Neural cell (in vitro differentiated cells): Measurements from ENCODE around the gene ARL5B. TPM values are rescaled to one million over a fixed set of nuclear protein-coding genes. Genes with fewer than 3 reads are reported as not detected.

ENCODE experiments used
- H2AFZ ChIP-seq: fragments of 200-600, 300-800 bp; sonication (generic), shearing (Covaris generic); 2 replicates; pipeline ENCODE4 v1.6.0; 2014; ENCODE audit warnings: low read depth, mild to moderate bottlenecking, antibody characterized with exemption, low read length, moderate library complexity
- H3F3A ChIP-seq: fragments of 200-600 bp; shearing (Covaris generic); 2 replicates; pipeline ENCODE4 v1.6.1; 2016; ENCODE audit warnings: mild to moderate bottlenecking, moderate library complexity, mixed read lengths, antibody characterized with exemption, low read length; ENCODE audit not compliant: insufficient read depth, poor library complexity, severe bottlenecking
- H3K27ac ChIP-seq: fragments of 200-600, 300-800 bp; sonication (generic), shearing (Covaris generic); 2 replicates; pipeline ENCODE4 v1.5.1; 2014; ENCODE audit warnings: mild to moderate bottlenecking, low read length, moderate library complexity
- H3K27me3 ChIP-seq: fragments of 300-800, 200-600 bp; sonication (generic), shearing (Covaris generic); 2 replicates; pipeline ENCODE4 v1.6.0; 2014; ENCODE audit warnings: mild to moderate bottlenecking, low read depth, low read length, moderate library complexity; ENCODE audit not compliant: insufficient read depth
- H3K36me3 ChIP-seq: fragments of 300-800, 200-600 bp; sonication (generic), shearing (Covaris generic); 2 replicates; pipeline ENCODE4 v1.5.1; 2014; ENCODE audit warnings: mild to moderate bottlenecking, antibody characterized with exemption, low read length, moderate library complexity; ENCODE audit not compliant: insufficient read depth
- H3K4me2 ChIP-seq: fragments of 300-800, 200-600 bp; sonication (generic), shearing (Covaris generic); 2 replicates; pipeline ENCODE4 v1.6.0; 2014; ENCODE audit warnings: mild to moderate bottlenecking, low read length
- H3K4me3 ChIP-seq: fragments of 300-800, 200-600 bp; sonication (generic), shearing (Covaris generic); 2 replicates; pipeline ENCODE4 v1.5.1; 2014; ENCODE audit warnings: mild to moderate bottlenecking, low read length, moderate library complexity
- H3K79me2 ChIP-seq: fragments of 200-600 bp; shearing (Covaris generic); replicated peaks from 2 replicates; pipeline ENCODE4 v1.6.0; 2014; ENCODE audit warnings: mild to moderate bottlenecking, low read length, moderate library complexity; ENCODE audit not compliant: insufficient read depth
- H3K9ac ChIP-seq: fragments of 300-800, 200-600 bp; sonication (generic), shearing (Covaris generic); 2 replicates; pipeline ENCODE4 v1.6.1; 2016; ENCODE audit warnings: mild to moderate bottlenecking, low read length, mixed read lengths
- H3K9me2 ChIP-seq: fragments of 200-600 bp; shearing (Covaris generic); 2 replicates; pipeline ENCODE4 v1.6.1; 2016; ENCODE audit warnings: mild to moderate bottlenecking, low read length, mixed read lengths; ENCODE audit not compliant: insufficient read depth
- H3K9me3 ChIP-seq: fragments of 200-600, 300-800 bp; sonication (generic), shearing (Covaris generic); 2 replicates; pipeline ENCODE4 v1.6.1; 2016; ENCODE audit warnings: mild to moderate bottlenecking, mixed run types, low read length, moderate library complexity, mixed read lengths
- H4K20me1 ChIP-seq: fragments of 200-600 bp; shearing (Covaris generic); 2 replicates; pipeline ENCODE4 v1.6.1; 2016; ENCODE audit warnings: mild to moderate bottlenecking, mixed run types; ENCODE audit not compliant: insufficient read depth
- CTCF ChIP-seq: fragments of 450-650 bp; IDR thresholded peaks from 2 replicates; pipeline ENCODE4 v1.5.1; 2014; ENCODE audit warnings: antibody characterized with exemption, mild to moderate bottlenecking, moderate library complexity; ENCODE audit not compliant: poor library complexity, severe bottlenecking
- EP300 ChIP-seq: fragments of 450-650 bp; conservative IDR thresholded peaks from 2 replicates; pipeline ENCODE4 v1.6.1; 2014; ENCODE audit warnings: antibody characterized with exemption, mild to moderate bottlenecking, moderate library complexity; ENCODE audit not compliant: poor library complexity, severe bottlenecking
- EZH2 ChIP-seq: fragments of 200-600, 300-800 bp; shearing (Covaris generic), sonication (generic); IDR thresholded peaks from 2 replicates; pipeline ENCODE4 v1.6.1; 2014; ENCODE audit warnings: antibody characterized with exemption, low read length, borderline replicate concordance, mild to moderate bottlenecking; ENCODE audit not compliant: insufficient read depth, poor library complexity, severe bottlenecking
- MXI1 ChIP-seq: fragments of 450-650 bp; conservative IDR thresholded peaks from 2 replicates; pipeline ENCODE4 v1.6.1; 2014; ENCODE audit warnings: antibody characterized with exemption, mild to moderate bottlenecking; ENCODE audit not compliant: poor library complexity, severe bottlenecking
- POLR2AphosphoS5 ChIP-seq: IDR thresholded peaks from 2 replicates; pipeline ENCODE4 v1.6.1; 2012
- RAD21 ChIP-seq: fragments of 450-650 bp; conservative IDR thresholded peaks from 2 replicates; pipeline ENCODE4 v1.6.1; 2014; ENCODE audit warnings: antibody characterized with exemption, mild to moderate bottlenecking, moderate library complexity
- REST ChIP-seq: IDR thresholded peaks from 2 replicates; pipeline ENCODE4 v1.6.1; 2012; ENCODE audit warnings: borderline replicate concordance
- SMC3 ChIP-seq: fragments of 450-650 bp; conservative IDR thresholded peaks from 2 replicates; pipeline ENCODE4 v1.6.1; 2014; ENCODE audit warnings: antibody characterized with exemption, mild to moderate bottlenecking, moderate library complexity; ENCODE audit not compliant: poor library complexity
- TAF1 ChIP-seq: IDR thresholded peaks from 2 replicates; pipeline ENCODE4 v1.6.1; 2012; ENCODE audit warnings: low read depth
- polyA plus RNA-seq: library from polyadenylated mRNA; depleted of rRNA; stranded (reverse); fragments of >200 nt; gene quantifications from 2 replicates; pipeline ENCODE4 v1.2.3, GENCODE V29; 2014

Gene ARL5B
- polyA plus RNA-seq, 1 donor from 2014 or later, result 50.0 TPM

GRCh38 chr10:18683427-18683826, 24.2 kb downstream of the ARL5B start:
- Histone ChIP-seq H3F3A (no peaks in the 10 kb centered on the region), H3K27me3 (no peaks in the 10 kb centered on the region), H3K9me2 (no peaks in the 10 kb centered on the region), H3K4me2 (no peak overlapping the region), H3K4me3 (no peak overlapping the region), H3K79me2 (no peaks in the 10 kb centered on the region), H4K20me1 (no peaks in the 10 kb centered on the region), H3K36me3 (no peaks in the 10 kb centered on the region), H3K9ac (no peak overlapping the region), H3K9me3 (no peaks in the 10 kb centered on the region), H2AFZ (no peak overlapping the region), H3K27ac (no peak overlapping the region)
- TF ChIP-seq RAD21, result no peak
- no peak for TF ChIP-seq EZH2
- no peak for TF ChIP-seq EP300
- no peak for TF ChIP-seq MXI1
- no peak for TF ChIP-seq TAF1
- no peak for TF ChIP-seq REST
- no peak for TF ChIP-seq CTCF

DNA sequence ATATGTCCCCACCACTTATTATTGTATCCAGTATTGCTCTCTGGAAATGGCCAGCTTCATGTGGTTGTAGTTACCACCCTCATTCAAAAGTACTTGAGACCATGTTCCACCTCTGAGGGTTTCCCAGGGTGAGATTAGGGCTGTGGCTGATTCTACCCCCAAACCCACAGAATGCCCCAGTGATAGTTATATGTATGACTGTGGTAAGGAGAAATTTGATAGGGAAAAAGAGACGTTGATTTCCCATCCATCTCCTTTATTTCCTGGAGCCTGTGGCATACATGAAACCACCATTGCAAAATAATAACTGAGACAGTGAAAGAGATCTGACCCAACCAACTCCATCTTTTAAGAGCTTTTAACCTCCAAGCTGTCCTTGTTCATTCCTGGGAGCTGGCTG, 25.2 kb downstream of the ARL5B start:
- H3K27me3 ChIP-seq, result no peaks in the 10 kb centered on the region
- no peak overlapping the region for H3K4me2 ChIP-seq
- H3K36me3 ChIP-seq, result no peaks in the 10 kb centered on the region
- H3K9me2 ChIP-seq, result no peaks in the 10 kb centered on the region
- H2AFZ ChIP-seq, result no peak overlapping the region
- TF ChIP-seq MXI1 (no peak), TAF1 (no peak), REST (no peak), EP300 (no peak), POLR2AphosphoS5 (no peak), SMC3 (no peak), CTCF (no peak), RAD21 (no peak), EZH2 (no peak)
- H3K9ac ChIP-seq, result no peak overlapping the region
- H3K27ac ChIP-seq, result no peak overlapping the region
- no peaks in the 10 kb centered on the region for H4K20me1 ChIP-seq
- no peaks in the 10 kb centered on the region for H3F3A ChIP-seq
- no peaks in the 10 kb centered on the region for H3K9me3 ChIP-seq
- no peak overlapping the region for H3K4me3 ChIP-seq
- no peaks in the 10 kb centered on the region for H3K79me2 ChIP-seq
